HL-60 (cell line): ENCODE measurements around the gene FARSB.

Experiments
- DNase-seq, 2 experiments: peaks; one replicate each; pipeline ENCODE4 v3.0.0-alpha.2; 2010 to 2020; ENCODE audit warnings: low read depth in 1 of 2, low spot score in 1 of 2
- H3K27ac ChIP-seq: fragments of 250-450 bp; sonication (Bioruptor Pico); replicated peaks from 2 replicates; pipeline ENCODE4 v1.5.1; 2020; ENCODE audit warnings: mild to moderate bottlenecking, moderate library complexity
- H3K27me3 ChIP-seq: fragments of 250-450 bp; sonication (Bioruptor Pico); 2 replicates; pipeline ENCODE4 v1.5.1; 2021; ENCODE audit warnings: mild to moderate bottlenecking, moderate library complexity; ENCODE audit not compliant: insufficient read depth, poor library complexity, severe bottlenecking
- H3K4me3 ChIP-seq: replicated peaks from 2 replicates; pipeline ENCODE4 v1.5.1; 2011; ENCODE audit warnings: mild to moderate bottlenecking, control low read depth, low read length; ENCODE audit not compliant: insufficient read depth
- CTCF ChIP-seq: IDR thresholded peaks from one replicate; pipeline ENCODE4 v1.5.1; 2011; ENCODE audit warnings: low read length, control low read depth, inconsistent platforms; ENCODE audit not compliant: insufficient read depth
- GABPA ChIP-seq: IDR thresholded peaks from 2 replicates; pipeline ENCODE4 v1.6.1; 2012; ENCODE audit warnings: low read depth
- POLR2AphosphoS5 ChIP-seq: IDR thresholded peaks from 2 replicates; pipeline ENCODE4 v1.6.1; 2012; ENCODE audit warnings: low read depth
- REST ChIP-seq: IDR thresholded peaks from 2 replicates; pipeline ENCODE4 v1.6.1; 2012; ENCODE audit warnings: low read depth; ENCODE audit not compliant: insufficient replicate concordance
- SPI1 ChIP-seq: IDR thresholded peaks from 2 replicates; pipeline ENCODE4 v1.6.1; 2012; ENCODE audit warnings: low read depth, mild to moderate bottlenecking, borderline replicate concordance

The FARSB gene

GRCh38 chr2:222653280-222653679 lies 2.6 kb downstream of the FARSB start:
- Histone ChIP-seq H3K27me3 (no peaks in the 10 kb centered on the region), H3K4me3 (no peak overlapping the region), H3K27ac (no peak overlapping the region)
- TF ChIP-seq REST (no peak), SPI1 (peak; percentile 59; the same call in 1 of the 2 replicates)
- no peak for DNase-seq

GRCh38 chr2:222652491-222653255 lies 3.2 kb downstream of the FARSB start:
- H3K4me3 ChIP-seq: no peak overlapping the region
- no peak overlapping the region for H3K27ac ChIP-seq
- no peaks in the 10 kb centered on the region for H3K27me3 ChIP-seq
- no peak for TF ChIP-seq REST
- TF ChIP-seq POLR2AphosphoS5: no peak
- TF ChIP-seq CTCF: no peak
- TF ChIP-seq GABPA: no peak
- DNase-seq: no peak

GRCh38 chr2:222651718-222652418 lies 4.0 kb downstream of the FARSB start:
- no peak overlapping the region for H3K27ac ChIP-seq
- H3K4me3 ChIP-seq: no peak overlapping the region
- H3K27me3 ChIP-seq: no peaks in the 10 kb centered on the region
- TF ChIP-seq GABPA (no peak), REST (no peak), CTCF (no peak), SPI1 (no peak), POLR2AphosphoS5 (no peak)
- no peak for DNase-seq
